Neural progenitor cell (in vitro differentiated cells): Measurements from ENCODE around the gene ST3GAL4.

Source experiments
- CTCF ChIP-seq: fragments of 200-600 bp; sonication (generic); IDR thresholded peaks from 2 replicates; pipeline ENCODE4 v1.5.1; 2017; ENCODE audit warnings: antibody characterized with exemption, mild to moderate bottlenecking
- EZH2 ChIP-seq: fragments of 200-600 bp; sonication (generic); IDR thresholded peaks from 2 replicates; pipeline ENCODE4 v1.6.1; 2017; ENCODE audit warnings: antibody characterized with exemption, mild to moderate bottlenecking, moderate library complexity

- no peak for TF ChIP-seq EZH2
- TF ChIP-seq CTCF, result no peak
Observed at GRCh38 chr11:126354631-126355323, 709 bp upstream of the ST3GAL4 start.
